Measurements from ENCODE around the gene GABRR3.

The GABRR3 gene

GRCh38 chr3:97957617-97958311 lies 77.4 kb downstream of the GABRR3 start:
- no CpG with 5 or more reads among the region's 8 CpGs for WGBS (ENCODE audit: extremely low coverage, insufficient coverage, low lambda C conversion rate)
- DNase-seq, result no peak
- H3K4me2 ChIP-seq (ENCODE audit: low read length), result no peak overlapping the region
- no peak overlapping the region for H2BK15ac ChIP-seq (replicated peaks; ENCODE audit: low read depth)
- H3K79me2 ChIP-seq (ENCODE audit: control insufficient read depth, insufficient read depth, low read length), result no peaks in the 10 kb centered on the region
- H3K36me3 ChIP-seq (ENCODE audit: control insufficient read depth, insufficient read depth, low read length), result peaks cover 3% of the 10 kb centered on the region
- no peak overlapping the region for H3K9ac ChIP-seq (ENCODE audit: low read length)
- H2AK5ac ChIP-seq (ENCODE audit: low read length), result no peak overlapping the region
- no peak overlapping the region for H3K27ac ChIP-seq (ENCODE audit: low read depth, low read length)
- no peak overlapping the region for H2BK5ac ChIP-seq (ENCODE audit: low read length)
- no peak overlapping the region for H3K18ac ChIP-seq (ENCODE audit: low read length)
- H3K4me3 ChIP-seq (ENCODE audit: low read length), result no peak overlapping the region
- no peak overlapping the region for H2BK120ac ChIP-seq (ENCODE audit: low read depth, low read length)
- peaks cover 2% of the 10 kb centered on the region for H3K79me1 ChIP-seq (ENCODE audit: low read length)
- no peak overlapping the region for H3K4ac ChIP-seq (ENCODE audit: low read depth, low read length)
- H3K56ac ChIP-seq (ENCODE audit: low read length), result no peak overlapping the region
- no peaks in the 10 kb centered on the region for H3K4me1 ChIP-seq (ENCODE audit: control insufficient read depth, low read depth, low read length)
- no peak overlapping the region for H3K23ac ChIP-seq (ENCODE audit: low read length)
- no peaks in the 10 kb centered on the region for H3K27me3 ChIP-seq (ENCODE audit: insufficient read depth, low read length, poor library complexity)
- H4K8ac ChIP-seq (ENCODE audit: low read depth, low read length), result no peak overlapping the region
- no peak overlapping the region for H4K5ac ChIP-seq (ENCODE audit: low read length)

- Histone ChIP-seq H3K36me3 (ENCODE audit: control insufficient read depth, insufficient read depth, low read length) (peaks cover 3% of the 10 kb centered on the region), H3K56ac (ENCODE audit: low read length) (no peak overlapping the region), H3K4me3 (ENCODE audit: low read length) (no peak overlapping the region), H4K5ac (ENCODE audit: low read length) (no peak overlapping the region), H2BK5ac (ENCODE audit: low read length) (no peak overlapping the region), H3K18ac (ENCODE audit: low read length) (no peak overlapping the region), H3K4me1 (ENCODE audit: control insufficient read depth, low read depth, low read length) (no peaks in the 10 kb centered on the region), H3K4me2 (ENCODE audit: low read length) (no peak overlapping the region), H3K4ac (ENCODE audit: low read depth, low read length) (no peak overlapping the region), H3K9ac (ENCODE audit: low read length) (no peak overlapping the region), H3K27me3 (ENCODE audit: insufficient read depth, low read length, poor library complexity) (no peaks in the 10 kb centered on the region), H2BK120ac (ENCODE audit: low read depth, low read length) (no peak overlapping the region), H2BK15ac (replicated peaks; ENCODE audit: low read depth) (no peak overlapping the region), H3K79me2 (ENCODE audit: control insufficient read depth, insufficient read depth, low read length) (no peaks in the 10 kb centered on the region), H2AK5ac (ENCODE audit: low read length) (no peak overlapping the region), H4K8ac (ENCODE audit: low read depth, low read length) (no peak overlapping the region), H3K79me1 (ENCODE audit: low read length) (no peaks in the 10 kb centered on the region), H3K27ac (ENCODE audit: low read depth, low read length) (no peak overlapping the region), H3K23ac (ENCODE audit: low read length) (no peak overlapping the region)
- no CpG with 5 or more reads among the region's 3 CpGs for WGBS (ENCODE audit: extremely low coverage, insufficient coverage, low lambda C conversion rate)
- DNase-seq, result no peak
Measured at GRCh38 chr3:97956051-97956450, 79.1 kb downstream of the GABRR3 start.

GRCh38 chr3:97954228-97954827 lies 80.8 kb downstream of the GABRR3 start:
- H3K9ac ChIP-seq (ENCODE audit: low read length), result no peak overlapping the region
- WGBS (ENCODE audit: extremely low coverage, insufficient coverage, low lambda C conversion rate), result no CpG with 5 or more reads among the region's 9 CpGs
- H3K27ac ChIP-seq (ENCODE audit: low read depth, low read length), result no peak overlapping the region
- H2BK120ac ChIP-seq (ENCODE audit: low read depth, low read length), result no peak overlapping the region
- H2AK5ac ChIP-seq (ENCODE audit: low read length), result no peak overlapping the region
- no peak overlapping the region for H2BK5ac ChIP-seq (ENCODE audit: low read length)
- no peak overlapping the region for H4K5ac ChIP-seq (ENCODE audit: low read length)
- DNase-seq, result no peak
- H3K79me1 ChIP-seq (ENCODE audit: low read length), result no peaks in the 10 kb centered on the region
- no peaks in the 10 kb centered on the region for H3K79me2 ChIP-seq (ENCODE audit: control insufficient read depth, insufficient read depth, low read length)
- H3K36me3 ChIP-seq (ENCODE audit: control insufficient read depth, insufficient read depth, low read length), result peaks cover 6% of the 10 kb centered on the region
- H3K4me3 ChIP-seq (ENCODE audit: low read length), result no peak overlapping the region
- no peak overlapping the region for H3K18ac ChIP-seq (ENCODE audit: low read length)
- H3K4ac ChIP-seq (ENCODE audit: low read depth, low read length), result no peak overlapping the region
- no peak overlapping the region for H4K8ac ChIP-seq (ENCODE audit: low read depth, low read length)
- no peak overlapping the region for H2BK15ac ChIP-seq (replicated peaks; ENCODE audit: low read depth)
- no peaks in the 10 kb centered on the region for H3K4me1 ChIP-seq (ENCODE audit: control insufficient read depth, low read depth, low read length)
- no peak overlapping the region for H3K4me2 ChIP-seq (ENCODE audit: low read length)
- no peak overlapping the region for H3K23ac ChIP-seq (ENCODE audit: low read length)
- no peak overlapping the region for H3K56ac ChIP-seq (ENCODE audit: low read length)
- H3K27me3 ChIP-seq (ENCODE audit: insufficient read depth, low read length, poor library complexity), result no peaks in the 10 kb centered on the region

GRCh38 chr3:97952872-97953271 lies 82.2 kb downstream of the GABRR3 start:
- Histone ChIP-seq H3K36me3 (ENCODE audit: control insufficient read depth, insufficient read depth, low read length) (peaks cover 9% of the 10 kb centered on the region), H3K27ac (ENCODE audit: low read depth, low read length) (no peak overlapping the region)

GRCh38 chr3:97952280-97952679 lies 82.8 kb downstream of the GABRR3 start:
- Histone ChIP-seq H3K4me2 (ENCODE audit: low read length) (no peak overlapping the region), H3K23ac (ENCODE audit: low read length) (no peak overlapping the region), H3K27me3 (ENCODE audit: insufficient read depth, low read length, poor library complexity) (no peaks in the 10 kb centered on the region), H3K36me3 (ENCODE audit: control insufficient read depth, insufficient read depth, low read length) (peaks cover 9% of the 10 kb centered on the region), H2BK5ac (ENCODE audit: low read length) (no peak overlapping the region), H3K79me2 (ENCODE audit: control insufficient read depth, insufficient read depth, low read length) (no peaks in the 10 kb centered on the region), H3K4me1 (ENCODE audit: control insufficient read depth, low read depth, low read length) (no peaks in the 10 kb centered on the region), H2AK5ac (ENCODE audit: low read length) (no peak overlapping the region), H2BK120ac (ENCODE audit: low read depth, low read length) (no peak overlapping the region), H3K56ac (ENCODE audit: low read length) (no peak overlapping the region), H3K79me1 (ENCODE audit: low read length) (no peaks in the 10 kb centered on the region), H3K9ac (ENCODE audit: low read length) (no peak overlapping the region), H3K18ac (ENCODE audit: low read length) (no peak overlapping the region), H2BK15ac (replicated peaks; ENCODE audit: low read depth) (no peak overlapping the region), H4K8ac (ENCODE audit: low read depth, low read length) (no peak overlapping the region), H3K4ac (ENCODE audit: low read depth, low read length) (no peak overlapping the region), H4K5ac (ENCODE audit: low read length) (no peak overlapping the region), H3K27ac (ENCODE audit: low read depth, low read length) (no peak overlapping the region), H3K4me3 (ENCODE audit: low read length) (no peak overlapping the region)
- WGBS (ENCODE audit: extremely low coverage, insufficient coverage, low lambda C conversion rate), result no CpG with 5 or more reads among the region's 3 CpGs
- no peak for DNase-seq

More at GRCh38 chr3:97952872-97953271, 82.2 kb downstream of the GABRR3 start:
- Histone ChIP-seq H2BK5ac (ENCODE audit: low read length) (no peak overlapping the region), H2BK120ac (ENCODE audit: low read depth, low read length) (no peak overlapping the region), H3K4ac (ENCODE audit: low read depth, low read length) (no peak overlapping the region), H3K18ac (ENCODE audit: low read length) (no peak overlapping the region), H3K27me3 (ENCODE audit: insufficient read depth, low read length, poor library complexity) (no peaks in the 10 kb centered on the region), H3K4me2 (ENCODE audit: low read length) (no peak overlapping the region), H3K23ac (ENCODE audit: low read length) (no peak overlapping the region), H3K79me1 (ENCODE audit: low read length) (no peaks in the 10 kb centered on the region), H3K4me1 (ENCODE audit: control insufficient read depth, low read depth, low read length) (no peaks in the 10 kb centered on the region), H4K5ac (ENCODE audit: low read length) (no peak overlapping the region), H3K79me2 (ENCODE audit: control insufficient read depth, insufficient read depth, low read length) (no peaks in the 10 kb centered on the region), H4K8ac (ENCODE audit: low read depth, low read length) (no peak overlapping the region), H2AK5ac (ENCODE audit: low read length) (no peak overlapping the region), H3K56ac (ENCODE audit: low read length) (no peak overlapping the region), H2BK15ac (replicated peaks; ENCODE audit: low read depth) (no peak overlapping the region), H3K4me3 (ENCODE audit: low read length) (no peak overlapping the region), H3K9ac (ENCODE audit: low read length) (no peak overlapping the region)
- no peak for DNase-seq
- WGBS (ENCODE audit: extremely low coverage, insufficient coverage, low lambda C conversion rate), result no CpG with 5 or more reads among the region's 1 CpG

DNA sequence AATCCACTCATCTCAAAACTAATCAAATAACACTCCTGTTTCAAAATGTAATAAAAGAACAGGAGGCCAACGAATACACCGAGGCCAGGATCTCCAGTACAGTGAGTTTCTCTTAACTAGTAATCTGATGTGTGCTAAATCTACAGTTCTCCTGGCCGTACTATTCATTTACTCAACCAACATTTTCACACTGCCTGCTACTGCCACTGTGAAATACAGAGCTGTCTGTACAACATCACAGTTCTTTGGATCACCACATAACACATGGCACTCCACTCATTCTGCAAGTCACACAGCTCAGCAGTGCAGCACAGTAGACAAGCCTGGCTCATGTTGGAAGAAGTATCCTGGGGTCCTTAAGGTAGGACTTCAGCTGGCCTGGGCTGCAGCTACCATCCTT lies 84.8 kb downstream of the GABRR3 start:
- Histone ChIP-seq H3K9ac (ENCODE audit: low read length) (no peak overlapping the region), H3K23ac (ENCODE audit: low read length) (no peak overlapping the region), H2BK15ac (replicated peaks; ENCODE audit: low read depth) (no peak overlapping the region), H3K27me3 (ENCODE audit: insufficient read depth, low read length, poor library complexity) (no peaks in the 10 kb centered on the region), H2BK120ac (ENCODE audit: low read depth, low read length) (no peak overlapping the region), H3K36me3 (ENCODE audit: control insufficient read depth, insufficient read depth, low read length) (peaks cover 13% of the 10 kb centered on the region), H2AK5ac (ENCODE audit: low read length) (no peak overlapping the region), H3K4ac (ENCODE audit: low read depth, low read length) (no peak overlapping the region), H4K5ac (ENCODE audit: low read length) (no peak overlapping the region), H3K4me3 (ENCODE audit: low read length) (no peak overlapping the region), H3K4me1 (ENCODE audit: control insufficient read depth, low read depth, low read length) (no peaks in the 10 kb centered on the region), H3K79me2 (ENCODE audit: control insufficient read depth, insufficient read depth, low read length) (no peaks in the 10 kb centered on the region), H2BK5ac (ENCODE audit: low read length) (no peak overlapping the region), H3K18ac (ENCODE audit: low read length) (no peak overlapping the region), H3K79me1 (ENCODE audit: low read length) (no peaks in the 10 kb centered on the region), H3K56ac (ENCODE audit: low read length) (no peak overlapping the region), H4K8ac (ENCODE audit: low read depth, low read length) (no peak overlapping the region), H3K4me2 (ENCODE audit: low read length) (no peak overlapping the region), H3K27ac (ENCODE audit: low read depth, low read length) (no peak overlapping the region)
- DNase-seq, result no peak
- WGBS (ENCODE audit: extremely low coverage, insufficient coverage, low lambda C conversion rate), result no CpG with 5 or more reads among the region's 3 CpGs

Measured in mesendoderm (in vitro differentiated cells).